ENCODE measurements around the gene GFY.

DNA sequence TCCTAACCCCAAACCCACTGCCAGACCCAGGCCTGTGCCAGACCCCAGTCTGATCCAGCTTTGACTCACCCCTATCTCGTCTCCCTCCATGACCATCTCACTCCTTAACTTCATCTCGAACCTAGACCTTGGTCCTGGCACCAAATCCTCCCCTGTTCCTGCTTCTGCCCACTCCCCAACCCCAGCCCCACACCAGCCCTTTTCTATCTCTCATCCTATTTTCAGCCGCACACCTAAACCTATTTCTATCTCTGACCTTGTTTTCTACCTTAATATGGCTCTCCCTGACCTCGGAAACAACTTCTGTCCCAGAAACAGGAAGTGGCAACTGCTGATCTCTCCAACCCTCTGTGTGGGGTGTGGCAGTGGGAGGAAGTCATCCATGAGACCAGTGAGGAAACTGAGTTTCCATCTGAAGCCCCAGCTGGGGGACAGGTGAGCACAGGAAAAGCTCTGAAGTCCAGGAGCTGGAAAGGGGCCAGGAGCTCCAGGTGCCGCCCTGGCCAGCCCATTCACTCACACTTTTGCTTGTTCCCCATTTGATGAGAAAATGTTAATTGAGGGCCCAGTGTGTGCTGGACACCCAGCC lies 15.7 kb upstream of the GFY start:
- TF ChIP-seq ARNTL (CRISPR knock-in tag; IDR thresholded peaks at IDR 0.05; ENCODE audit: borderline replicate concordance, low read depth), result no peak
- no peak for TF ChIP-seq ESRRG (CRISPR knock-in tag; IDR thresholded peaks at IDR 0.05)
- no peak for TF ChIP-seq BACH2 (CRISPR knock-in tag; IDR thresholded peaks at IDR 0.05; ENCODE audit: borderline replicate concordance)
- TF ChIP-seq, protein P1, sequence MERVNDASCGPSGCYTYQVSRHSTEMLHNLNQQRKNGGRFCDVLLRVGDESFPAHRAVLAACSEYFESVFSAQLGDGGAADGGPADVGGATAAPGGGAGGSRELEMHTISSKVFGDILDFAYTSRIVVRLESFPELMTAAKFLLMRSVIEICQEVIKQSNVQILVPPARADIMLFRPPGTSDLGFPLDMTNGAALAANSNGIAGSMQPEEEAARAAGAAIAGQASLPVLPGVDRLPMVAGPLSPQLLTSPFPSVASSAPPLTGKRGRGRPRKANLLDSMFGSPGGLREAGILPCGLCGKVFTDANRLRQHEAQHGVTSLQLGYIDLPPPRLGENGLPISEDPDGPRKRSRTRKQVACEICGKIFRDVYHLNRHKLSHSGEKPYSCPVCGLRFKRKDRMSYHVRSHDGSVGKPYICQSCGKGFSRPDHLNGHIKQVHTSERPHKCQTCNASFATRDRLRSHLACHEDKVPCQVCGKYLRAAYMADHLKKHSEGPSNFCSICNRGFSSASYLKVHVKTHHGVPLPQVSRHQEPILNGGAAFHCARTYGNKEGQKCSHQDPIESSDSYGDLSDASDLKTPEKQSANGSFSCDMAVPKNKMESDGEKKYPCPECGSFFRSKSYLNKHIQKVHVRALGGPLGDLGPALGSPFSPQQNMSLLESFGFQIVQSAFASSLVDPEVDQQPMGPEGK (CRISPR knock-in tag; IDR thresholded peaks at IDR 0.05; ENCODE audit: borderline replicate concordance), result no peak
- TF ChIP-seq, protein P2, sequence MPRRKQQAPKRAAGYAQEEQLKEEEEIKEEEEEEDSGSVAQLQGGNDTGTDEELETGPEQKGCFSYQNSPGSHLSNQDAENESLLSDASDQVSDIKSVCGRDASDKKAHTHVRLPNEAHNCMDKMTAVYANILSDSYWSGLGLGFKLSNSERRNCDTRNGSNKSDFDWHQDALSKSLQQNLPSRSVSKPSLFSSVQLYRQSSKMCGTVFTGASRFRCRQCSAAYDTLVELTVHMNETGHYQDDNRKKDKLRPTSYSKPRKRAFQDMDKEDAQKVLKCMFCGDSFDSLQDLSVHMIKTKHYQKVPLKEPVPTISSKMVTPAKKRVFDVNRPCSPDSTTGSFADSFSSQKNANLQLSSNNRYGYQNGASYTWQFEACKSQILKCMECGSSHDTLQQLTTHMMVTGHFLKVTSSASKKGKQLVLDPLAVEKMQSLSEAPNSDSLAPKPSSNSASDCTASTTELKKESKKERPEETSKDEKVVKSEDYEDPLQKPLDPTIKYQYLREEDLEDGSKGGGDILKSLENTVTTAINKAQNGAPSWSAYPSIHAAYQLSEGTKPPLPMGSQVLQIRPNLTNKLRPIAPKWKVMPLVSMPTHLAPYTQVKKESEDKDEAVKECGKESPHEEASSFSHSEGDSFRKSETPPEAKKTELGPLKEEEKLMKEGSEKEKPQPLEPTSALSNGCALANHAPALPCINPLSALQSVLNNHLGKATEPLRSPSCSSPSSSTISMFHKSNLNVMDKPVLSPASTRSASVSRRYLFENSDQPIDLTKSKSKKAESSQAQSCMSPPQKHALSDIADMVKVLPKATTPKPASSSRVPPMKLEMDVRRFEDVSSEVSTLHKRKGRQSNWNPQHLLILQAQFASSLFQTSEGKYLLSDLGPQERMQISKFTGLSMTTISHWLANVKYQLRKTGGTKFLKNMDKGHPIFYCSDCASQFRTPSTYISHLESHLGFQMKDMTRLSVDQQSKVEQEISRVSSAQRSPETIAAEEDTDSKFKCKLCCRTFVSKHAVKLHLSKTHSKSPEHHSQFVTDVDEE (CRISPR knock-in tag; IDR thresholded peaks at IDR 0.05), result no peak
- TF ChIP-seq ISL1 (CRISPR knock-in tag; IDR thresholded peaks at IDR 0.05), result no peak
- TF ChIP-seq, protein P3, sequence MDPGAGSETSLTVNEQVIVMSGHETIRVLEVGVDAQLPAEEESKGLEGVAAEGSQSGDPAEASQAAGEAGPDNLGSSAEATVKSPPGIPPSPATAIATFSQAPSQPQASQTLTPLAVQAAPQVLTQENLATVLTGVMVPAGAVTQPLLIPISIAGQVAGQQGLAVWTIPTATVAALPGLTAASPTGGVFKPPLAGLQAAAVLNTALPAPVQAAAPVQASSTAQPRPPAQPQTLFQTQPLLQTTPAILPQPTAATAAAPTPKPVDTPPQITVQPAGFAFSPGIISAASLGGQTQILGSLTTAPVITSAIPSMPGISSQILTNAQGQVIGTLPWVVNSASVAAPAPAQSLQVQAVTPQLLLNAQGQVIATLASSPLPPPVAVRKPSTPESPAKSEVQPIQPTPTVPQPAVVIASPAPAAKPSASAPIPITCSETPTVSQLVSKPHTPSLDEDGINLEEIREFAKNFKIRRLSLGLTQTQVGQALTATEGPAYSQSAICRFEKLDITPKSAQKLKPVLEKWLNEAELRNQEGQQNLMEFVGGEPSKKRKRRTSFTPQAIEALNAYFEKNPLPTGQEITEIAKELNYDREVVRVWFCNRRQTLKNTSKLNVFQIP (CRISPR knock-in tag; IDR thresholded peaks at IDR 0.05; ENCODE audit: borderline replicate concordance, low read depth), result no peak
- TF ChIP-seq ZFP3 (CRISPR knock-in tag; IDR thresholded peaks at IDR 0.05), result no peak
- no peak for TF ChIP-seq TCF4 (CRISPR knock-in tag; IDR thresholded peaks at IDR 0.05; ENCODE audit: borderline replicate concordance)
